HL-60/S4 treated with phorbol 12-myristate 13-acetate at 8.2 ng/mL for 4 days and 3 days (cell line): ENCODE data around the gene SND1.
"Not testable (repeated sequence)": the region's sequence is repeated elsewhere in the genome, so short reads cannot be mapped to it uniquely, and the experiment has no call there.

Source experiments
- in situ Hi-C: fragments of 300-500 bp; cut with MboI; formaldehyde crosslinking; loops from 2 replicates; pipeline ENCODE4 v1.15.0; 2022; ENCODE audit warnings: low sequenced_read_pairs

Gene SND1

DNA sequence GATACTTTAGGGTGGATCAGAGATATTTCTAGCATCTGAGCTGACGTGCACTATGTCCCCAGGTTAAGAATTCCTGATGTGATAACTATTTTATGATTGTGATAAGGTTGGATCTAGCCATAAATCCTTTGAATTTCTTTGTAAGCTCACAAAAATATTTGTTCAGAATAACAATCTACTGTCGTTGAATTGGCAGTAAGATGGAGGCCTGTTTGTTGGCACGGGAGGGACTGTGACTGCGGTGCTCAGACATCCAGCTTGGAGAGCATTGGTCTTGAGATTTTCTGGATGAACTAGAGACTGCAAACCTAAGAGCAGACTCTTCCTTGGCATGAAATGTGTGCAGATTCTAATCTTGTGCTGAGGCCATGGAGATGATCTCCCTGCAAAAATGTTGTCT lies 248.1 kb downstream of the SND1 start:
- in situ Hi-C loops = no loop called here

DNA sequence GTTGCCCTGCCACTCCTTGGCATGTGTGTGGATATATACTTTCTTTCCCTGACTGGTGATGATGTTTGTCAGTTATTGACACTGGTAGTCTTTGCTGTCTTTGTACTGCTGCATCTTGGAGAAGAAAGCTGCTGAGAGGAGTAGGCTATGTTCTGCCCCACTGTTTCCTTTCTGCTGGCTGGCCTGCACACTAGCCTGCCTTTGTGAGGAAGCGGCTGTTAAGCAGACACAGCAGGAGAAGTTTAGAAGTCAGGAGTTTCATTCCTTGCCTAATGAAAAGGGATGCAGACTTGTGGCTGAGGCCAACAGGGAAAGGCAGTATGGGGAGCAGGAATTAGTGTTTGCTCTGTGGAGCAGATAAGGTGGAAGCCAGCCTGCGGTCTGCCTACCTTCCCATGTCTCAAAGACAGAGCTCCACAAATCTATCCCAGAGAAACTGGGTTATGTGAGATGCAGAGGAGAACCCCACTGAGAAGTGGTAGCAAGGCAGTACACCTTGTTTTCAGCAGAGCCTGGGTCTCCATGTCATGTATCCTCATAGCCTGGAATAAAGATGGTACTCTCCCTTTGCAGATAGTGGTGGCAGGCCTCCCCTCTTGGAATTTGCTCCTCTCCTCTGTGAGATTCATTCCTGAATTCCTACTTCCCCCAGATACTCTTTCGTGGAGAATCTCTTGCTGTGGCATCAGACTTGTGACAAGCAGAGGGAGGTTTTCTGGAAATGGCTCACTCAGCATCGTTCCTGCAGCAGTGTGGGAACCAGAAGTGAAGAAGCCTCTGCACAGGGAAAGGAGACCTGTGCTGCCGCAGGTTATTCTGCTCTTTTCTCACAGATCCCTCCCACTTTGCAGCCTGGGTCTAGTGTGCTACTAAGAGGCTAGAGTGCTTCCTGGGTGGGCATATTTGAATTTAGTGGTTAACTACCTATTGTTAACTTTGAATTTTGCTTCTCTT lies 249.0 kb downstream of the SND1 start:
- in situ Hi-C loops = no loop called here

DNA sequence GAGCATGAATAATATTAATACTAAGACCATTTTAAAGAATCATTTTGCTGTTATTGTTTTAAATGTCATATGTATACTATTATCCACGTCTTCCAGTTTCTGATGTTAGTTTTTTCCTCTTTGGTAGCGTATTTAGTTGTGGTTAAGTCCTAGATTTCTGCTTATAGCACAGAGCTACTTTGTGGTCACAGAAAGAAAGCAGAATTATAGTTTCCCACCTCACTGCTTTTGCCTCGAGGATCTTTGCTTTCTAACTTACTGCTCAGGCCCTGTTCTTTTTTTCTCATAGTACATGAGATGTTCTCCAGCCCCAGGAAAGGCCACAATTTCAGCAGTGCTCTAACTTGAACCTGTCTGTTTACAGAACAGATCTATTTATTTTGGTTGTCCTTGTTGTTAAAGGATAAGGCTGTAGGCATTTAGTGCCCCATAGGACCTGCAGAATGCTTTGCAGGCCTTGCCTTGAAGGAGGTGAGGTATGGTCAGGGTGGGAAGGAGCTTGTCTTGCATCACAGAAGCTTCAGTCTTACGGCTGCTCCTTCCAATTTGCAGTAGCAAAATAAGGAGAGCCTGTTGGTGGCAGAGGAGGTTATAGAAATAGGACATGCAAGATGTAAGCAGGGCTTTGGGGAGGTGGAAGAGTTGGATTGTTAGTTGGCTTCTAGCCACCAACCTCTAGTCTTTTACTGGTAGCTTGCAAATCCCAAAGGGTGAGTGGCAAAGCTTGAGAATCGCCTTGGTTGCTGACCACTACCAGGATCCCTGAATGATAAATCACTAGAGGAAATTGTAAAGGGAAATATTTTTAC lies 250.1 kb downstream of the SND1 start:
- in situ Hi-C loops = no loop called here

DNA sequence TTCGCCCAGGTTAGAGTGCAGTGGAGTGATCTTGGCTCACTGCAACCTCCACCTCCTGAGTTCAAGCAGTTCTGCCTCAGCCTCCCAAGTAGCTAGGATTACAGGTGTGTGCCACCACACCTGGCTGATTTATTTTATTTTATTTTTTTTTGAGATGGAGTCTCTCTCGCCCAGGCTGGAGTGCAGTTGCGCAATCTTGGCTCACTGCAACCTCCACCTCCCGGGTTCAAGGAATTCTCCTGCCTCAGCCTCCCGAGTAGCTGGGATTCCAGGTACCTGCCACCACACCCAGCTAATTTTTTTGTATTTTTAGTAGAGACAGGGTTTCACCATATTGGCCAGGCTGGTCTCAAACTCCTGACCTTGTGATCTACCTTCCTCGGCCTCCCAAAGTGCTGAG lies 250.8 kb downstream of the SND1 start:
- in situ Hi-C loops = not testable (repeated sequence)

DNA sequence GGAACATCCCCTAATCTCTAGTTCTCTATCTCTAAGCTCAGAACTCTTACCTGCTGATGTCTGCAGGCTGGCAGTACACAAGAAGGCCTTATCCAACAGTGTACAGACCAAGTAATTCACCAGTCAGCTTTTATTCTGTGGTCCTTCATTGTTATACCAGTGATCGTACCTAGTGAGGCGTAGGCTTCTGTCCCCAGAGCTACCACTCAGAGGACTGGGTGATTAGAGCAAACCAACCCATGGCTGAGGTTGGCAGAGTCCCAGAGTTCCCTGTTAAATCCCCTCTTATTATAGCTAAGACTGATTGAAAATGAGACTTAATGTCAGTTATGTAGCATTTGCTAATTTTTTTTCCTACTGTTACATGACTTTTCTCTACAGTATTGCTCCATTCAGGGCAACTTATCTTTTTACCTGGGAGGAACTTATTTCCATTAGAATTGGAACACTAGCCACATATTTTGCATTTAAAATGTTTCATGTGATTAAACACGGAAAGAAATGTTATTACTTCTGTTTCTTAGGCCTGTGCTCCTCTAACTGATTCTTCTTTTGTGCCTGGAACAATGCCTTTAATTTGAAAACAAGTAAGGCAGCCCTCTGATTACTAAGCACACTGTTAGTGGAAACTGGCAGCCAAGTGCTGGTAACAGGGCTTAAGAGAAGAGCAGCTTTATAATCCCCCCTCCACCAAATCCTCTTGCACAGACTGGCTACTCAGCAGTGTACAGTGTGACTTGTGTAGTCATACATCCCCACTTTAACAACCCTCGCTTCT lies 252.1 kb downstream of the SND1 start:
- in situ Hi-C loops = no loop called here

DNA sequence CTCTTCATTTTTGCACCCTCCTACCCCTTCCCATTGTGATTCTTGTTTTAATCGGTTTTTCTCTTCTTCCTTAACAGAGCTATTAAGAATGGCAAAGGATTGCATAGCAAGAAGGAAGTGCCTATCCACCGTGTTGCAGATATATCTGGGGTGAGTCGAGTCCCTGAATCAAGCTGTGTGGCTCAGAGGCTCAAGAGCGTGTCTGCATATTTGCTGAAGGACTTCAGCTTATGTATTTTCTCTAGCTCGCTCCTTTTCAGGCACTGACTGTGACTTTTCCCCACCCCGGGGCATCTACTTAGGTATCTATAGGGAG lies 252.6 kb downstream of the SND1 start:
- in situ Hi-C loops = no loop called here

DNA sequence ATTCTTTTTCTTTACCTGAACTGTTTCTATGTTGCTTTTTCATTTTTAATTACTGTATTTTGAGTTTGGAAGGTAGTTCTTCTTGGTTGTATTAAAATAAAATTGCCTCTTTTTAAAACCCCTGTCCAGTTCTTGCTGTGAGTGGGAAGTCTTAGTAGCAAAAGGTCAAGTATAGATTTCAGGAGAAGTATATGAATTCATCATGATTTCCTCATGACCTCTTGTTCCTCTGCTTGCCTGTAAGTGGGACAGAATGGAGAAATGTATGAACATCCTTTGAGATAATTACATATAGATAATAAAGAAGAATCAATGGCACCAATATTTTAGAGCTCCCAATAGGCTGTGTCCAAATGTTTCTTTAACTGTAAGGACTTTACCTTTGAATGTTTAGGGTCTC lies 253.0 kb downstream of the SND1 start:
- in situ Hi-C loops = no loop called here

DNA sequence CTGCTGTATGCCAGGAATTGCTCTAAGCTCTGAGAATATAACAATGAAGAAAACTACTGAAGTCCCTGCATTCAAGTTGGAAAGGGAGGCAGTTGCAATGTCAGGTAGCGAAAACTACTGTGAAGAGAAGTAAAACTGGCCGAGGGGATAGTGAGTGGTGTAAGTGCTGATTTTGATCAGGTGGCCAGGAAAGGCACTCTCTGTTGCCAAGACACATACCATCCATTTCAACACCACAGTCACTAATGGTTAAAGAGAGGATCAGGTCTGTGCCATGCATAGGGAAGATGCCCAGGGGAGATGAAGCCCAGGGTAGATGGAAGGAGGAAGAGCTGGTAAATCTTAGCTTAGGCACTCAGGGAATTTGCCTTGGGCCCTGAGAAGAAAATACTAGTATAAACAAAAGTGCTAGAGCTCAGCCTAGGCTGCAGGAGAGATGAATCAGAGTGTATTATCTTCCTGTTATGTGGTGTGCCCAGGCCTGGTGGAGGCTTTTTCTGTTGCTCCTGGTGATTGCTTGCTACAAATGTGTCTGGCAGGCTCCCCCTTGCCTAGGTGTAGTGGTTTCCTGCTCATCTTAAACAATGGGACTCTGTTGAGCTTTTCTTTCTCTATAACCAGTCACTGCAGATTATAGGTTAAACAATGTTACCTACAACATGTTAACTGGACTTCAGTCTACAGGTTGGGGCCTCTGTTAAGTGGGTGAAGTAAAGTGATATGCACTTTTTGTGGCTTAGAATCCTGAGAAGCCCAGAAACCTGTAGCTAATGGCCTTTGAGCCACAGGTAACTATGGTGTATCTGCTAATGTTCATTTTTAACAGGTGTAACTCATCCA lies 253.7 kb downstream of the SND1 start:
- in situ Hi-C loops = no loop called here

DNA sequence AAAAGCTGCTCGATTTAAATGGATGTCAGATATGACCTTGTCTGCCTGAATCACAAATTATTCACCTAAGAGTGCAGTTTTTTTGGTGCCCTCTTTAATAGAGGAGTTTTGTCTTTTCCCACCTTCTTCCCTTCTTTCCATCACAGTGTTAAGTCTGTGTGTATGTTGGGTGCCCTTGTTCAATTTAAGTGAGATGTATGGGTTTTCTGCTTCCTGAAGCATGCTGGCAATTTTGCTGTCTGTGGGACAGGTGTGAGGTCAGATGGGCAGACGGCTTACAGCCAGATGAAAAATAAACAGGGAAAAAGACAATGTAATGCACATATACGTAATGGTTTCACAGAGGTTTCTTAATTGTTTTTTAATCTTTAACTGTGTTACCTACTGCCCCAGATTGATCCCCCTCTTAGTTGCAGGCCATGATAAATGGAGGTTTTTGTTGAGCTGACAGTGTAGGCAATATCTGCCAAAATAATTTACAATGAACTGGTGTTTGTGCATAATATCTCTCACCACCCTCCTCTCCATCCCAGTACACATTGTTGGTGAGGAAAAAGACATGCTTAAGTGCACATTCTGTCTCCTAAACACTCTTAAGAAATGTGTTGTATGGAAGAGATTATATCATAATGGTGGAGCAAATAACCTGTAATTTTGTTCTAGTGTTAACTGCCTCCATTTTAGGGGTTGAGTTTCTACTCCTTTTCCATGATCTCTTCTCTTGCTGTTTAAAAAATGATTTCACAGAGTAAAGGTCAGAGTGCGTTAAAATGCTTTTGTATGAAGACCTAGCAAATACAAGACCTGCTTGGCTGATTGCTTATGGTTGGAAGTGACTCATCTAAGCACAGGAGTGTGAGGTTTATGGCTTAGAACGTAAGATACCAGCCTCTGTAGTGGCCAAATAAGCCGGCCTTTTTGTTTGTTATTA lies 255.4 kb downstream of the SND1 start:
- in situ Hi-C loops = no loop called here

DNA sequence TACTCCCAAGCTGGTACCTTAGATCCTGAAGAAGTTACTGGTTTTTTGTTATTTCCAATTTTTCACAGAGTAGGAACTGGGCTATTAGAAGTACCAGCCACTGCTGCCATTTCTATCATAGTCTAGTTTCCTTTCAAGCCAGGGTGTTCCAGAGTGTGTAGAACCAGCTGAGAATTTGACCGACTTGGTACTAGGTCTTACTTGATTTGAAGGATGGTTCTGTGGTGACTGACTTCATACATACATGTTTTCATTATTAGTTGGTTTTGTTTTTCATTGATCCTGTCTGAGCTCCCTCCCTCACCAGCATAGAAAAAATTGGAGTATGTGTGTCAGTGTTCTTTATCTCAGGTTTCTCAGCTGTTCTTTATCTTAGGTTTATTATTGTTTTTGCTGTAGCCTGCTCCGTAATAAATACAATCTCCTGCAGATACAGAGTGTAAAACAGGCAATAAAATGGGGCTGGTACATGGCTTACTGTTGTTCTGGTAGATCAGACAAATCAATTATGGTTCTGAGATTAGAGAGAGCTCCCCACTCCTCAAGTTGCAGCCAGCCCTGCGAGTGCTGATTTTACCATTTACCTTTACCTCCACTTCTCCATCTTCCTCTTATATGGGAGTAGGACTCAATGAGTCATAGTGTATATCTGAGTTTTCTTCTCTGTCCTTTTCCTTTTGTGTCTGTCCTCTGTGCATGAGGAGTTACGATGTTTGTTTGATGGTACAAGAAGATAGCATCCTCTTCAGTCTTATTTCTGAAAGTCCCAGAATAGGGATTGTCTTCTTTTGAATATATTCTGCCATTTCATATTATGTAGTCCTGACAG lies 256.6 kb downstream of the SND1 start:
- in situ Hi-C loops = no loop called here

DNA sequence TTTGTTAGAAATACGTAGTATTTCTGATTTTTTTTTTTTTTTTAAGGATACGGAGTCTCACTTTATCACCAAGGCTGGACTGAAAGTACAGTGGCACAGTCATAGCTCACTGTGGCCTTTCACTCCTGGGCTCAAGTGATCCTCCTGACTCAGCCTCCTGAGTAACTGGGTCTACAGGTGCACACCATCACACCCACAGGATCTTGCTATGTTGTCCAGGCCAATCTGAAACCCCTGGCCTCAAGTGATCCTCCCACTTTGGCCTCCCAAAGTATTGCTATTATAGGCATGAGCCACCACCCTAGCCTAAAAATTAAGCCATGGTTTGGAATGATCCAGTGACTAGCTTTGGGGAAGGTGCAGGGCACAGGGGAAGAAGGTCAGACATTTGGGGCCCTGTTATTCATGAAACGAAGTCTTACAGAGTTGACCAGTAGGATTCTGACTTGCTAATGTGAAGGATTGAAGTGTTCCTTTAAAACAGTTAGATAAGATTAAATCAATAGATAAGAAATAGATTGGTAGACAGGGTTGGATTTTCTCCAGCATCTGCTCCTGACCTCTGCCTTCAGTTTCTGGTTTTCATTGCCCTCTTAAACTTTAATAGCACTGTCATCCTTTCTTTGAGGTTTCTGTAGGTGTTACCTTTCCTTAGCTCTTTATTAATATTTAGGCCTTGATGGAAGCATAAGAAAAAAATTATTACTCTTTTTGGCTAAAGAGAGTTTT lies 257.6 kb downstream of the SND1 start:
- in situ Hi-C loops = no loop called here

DNA sequence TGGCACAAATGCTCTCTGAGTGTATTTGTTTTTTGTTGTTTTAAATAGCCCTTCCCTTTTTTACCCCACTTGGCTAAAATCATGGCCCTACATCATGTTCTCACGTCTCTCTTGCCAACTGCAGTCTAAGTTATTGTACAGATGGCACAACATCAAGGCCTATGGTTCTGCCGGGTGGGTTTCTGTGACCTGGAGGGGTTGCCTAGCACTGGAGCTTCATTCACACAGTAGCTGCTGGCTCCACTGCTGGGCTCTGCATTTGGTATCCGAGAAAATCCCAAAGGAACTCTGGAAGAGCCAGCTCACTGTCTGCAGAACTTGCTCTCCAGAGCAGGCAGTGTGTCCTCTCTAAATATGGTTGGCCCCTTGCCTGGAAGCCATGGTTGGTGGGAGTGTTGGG lies 258.7 kb downstream of the SND1 start:
- in situ Hi-C loops = no loop called here

DNA sequence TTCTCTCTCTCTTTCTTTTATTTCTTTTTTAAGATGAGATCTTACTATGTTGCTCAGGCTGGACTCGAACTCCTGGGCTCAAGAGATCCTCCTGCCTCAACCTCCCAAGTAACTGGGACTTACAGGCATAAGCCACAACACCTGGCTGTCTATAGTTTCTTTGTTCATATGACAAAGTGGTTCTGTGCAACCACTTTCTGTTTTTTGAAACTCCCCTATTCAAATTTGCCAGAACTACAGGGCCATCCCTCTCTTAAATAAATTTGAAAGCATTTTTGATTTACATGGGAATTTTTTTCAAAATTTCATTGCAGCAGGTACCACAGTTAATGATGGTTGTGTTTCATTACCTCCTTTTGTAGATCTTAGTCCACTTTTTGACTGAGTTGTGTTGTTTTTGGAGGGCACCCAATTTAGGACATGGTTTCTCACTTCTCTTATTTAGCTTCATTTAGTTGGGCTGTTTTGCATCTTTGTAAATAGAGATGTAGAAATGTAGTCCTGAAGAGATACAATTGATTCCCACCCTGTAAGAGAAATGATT lies 260.0 kb downstream of the SND1 start:
- in situ Hi-C loops = no loop called here

DNA sequence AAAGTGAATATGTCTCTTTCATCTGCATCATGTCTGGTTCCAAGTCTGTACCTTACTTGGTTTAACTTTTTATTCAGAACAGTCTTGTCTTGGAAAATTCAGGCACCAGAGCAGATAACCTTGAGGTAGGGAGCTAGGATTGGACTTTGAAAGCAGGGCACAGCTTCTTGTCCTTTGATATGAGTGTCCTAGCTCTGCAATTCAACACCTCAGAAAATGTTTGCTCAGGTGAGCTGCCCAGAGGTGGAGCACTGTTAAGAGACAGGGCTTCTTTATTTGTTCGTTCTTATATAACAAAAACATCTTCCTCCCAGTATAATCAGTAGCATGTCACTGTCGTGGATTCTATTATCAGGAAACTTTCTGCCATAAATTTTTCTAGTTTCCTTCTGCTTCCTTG lies 260.9 kb downstream of the SND1 start:
- in situ Hi-C loops = no loop called here

DNA sequence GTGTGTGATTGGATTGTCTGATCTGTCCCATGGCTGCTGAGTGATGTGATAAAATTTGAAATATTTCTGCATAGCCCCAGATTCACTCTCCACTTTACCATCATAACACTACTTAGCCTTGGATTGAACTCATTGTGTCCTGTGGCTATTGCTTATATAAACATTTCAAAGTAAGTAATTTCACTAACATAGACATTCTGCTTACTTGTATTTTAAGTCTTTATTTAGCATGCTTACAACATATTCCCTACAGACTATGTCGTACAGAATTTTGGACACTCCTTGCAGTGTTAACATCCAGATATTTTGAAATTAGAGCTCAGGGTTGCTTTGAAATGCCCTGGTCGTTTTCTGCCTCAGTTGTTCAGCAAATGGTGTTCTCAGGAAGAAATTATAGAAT lies 261.7 kb downstream of the SND1 start:
- in situ Hi-C loops = no loop called here

DNA sequence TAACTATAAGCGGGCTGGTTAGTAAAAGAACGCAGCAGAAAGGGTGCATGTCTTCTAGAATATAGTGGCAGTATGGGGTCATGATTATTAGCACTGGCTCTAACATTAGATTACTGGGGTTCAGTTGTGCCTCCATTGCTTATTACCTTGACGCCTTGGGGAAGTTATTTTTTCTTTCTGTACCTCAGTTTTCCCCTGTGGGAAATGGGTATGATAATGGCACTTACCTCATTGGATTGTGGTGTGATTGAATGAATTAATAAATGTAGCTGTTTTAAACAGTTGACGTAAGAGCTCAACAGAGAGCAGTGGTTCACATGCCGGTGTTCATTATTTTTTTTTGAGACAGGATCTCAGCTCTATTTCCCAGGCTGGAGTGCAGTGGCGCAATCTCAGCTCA lies 262.7 kb downstream of the SND1 start:
- in situ Hi-C loops = no loop called here

DNA sequence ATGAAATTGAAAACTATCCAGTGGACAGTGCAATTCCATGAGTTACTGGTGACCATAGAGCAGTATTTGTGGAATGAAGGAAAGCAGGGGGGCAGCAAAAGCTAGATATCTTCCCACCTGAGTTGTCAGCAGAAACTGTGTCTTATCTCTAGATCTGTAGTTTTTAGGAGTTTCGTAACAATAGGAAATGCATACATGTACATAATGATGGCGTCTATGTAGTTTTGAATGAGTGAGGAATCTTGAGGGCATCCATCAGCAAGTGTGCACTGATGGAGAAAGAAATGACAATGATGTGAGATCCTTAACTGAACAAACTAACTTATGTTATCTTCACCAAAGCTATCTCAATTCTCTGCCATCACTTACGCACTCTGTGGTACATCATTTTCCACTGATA lies 264.7 kb downstream of the SND1 start:
- in situ Hi-C loops = no loop called here

DNA sequence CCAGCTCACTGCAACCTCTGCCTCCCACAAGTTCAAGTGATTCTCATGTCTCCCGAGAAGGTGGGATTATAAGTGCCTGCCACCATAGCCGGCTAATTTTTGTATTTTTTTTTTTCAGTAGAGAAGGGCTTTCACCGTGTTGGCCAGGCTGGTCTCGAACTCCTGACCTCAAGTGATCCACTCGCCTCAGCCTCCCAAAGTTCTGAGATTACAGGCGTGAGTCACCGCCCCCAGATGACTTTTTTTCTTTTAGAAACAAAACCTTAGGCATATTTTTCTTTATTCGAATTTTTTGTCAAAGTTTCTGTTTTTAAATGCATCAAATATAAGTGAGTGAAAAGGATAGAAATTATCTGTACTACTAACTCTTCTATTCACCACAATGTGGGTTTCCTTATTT lies 266.1 kb downstream of the SND1 start:
- in situ Hi-C loops = no loop called here
